Renal cortex interstitium (tissue), 15 donors: ENCODE data around the gene DCK. TPM values are rescaled to one million over a fixed set of nuclear protein-coding genes. Genes with fewer than 3 reads are reported as not detected.
A peak's percentile ranks its signal among the peaks of the same experiment; 100 is the strongest.

Source experiments
- DNase-seq, 11 donors: peaks; one replicate each; pipeline ENCODE4 v3.0.0-alpha.2; 2013; ENCODE audit warnings: low read depth in 9 of 11, low spot score in 4 of 11; ENCODE audit errors: extremely low read depth in 1 of 11
- long read RNA-seq, 16 experiments: transcript quantifications; one replicate each; lab custom pipeline, GENCODE V29; 2026
- polyA plus RNA-seq, 3 donors: library from polyadenylated mRNA; unstranded; fragments of 120-200 nt; gene quantifications; one replicate each; pipeline ENCODE4 v1.2.1, GENCODE V29; 2013; ENCODE audit not compliant: insufficient read length in 3 of 3

DCK gene
- 10 to 100 TPM; 29.1 to 41.3 (median 34.6) TPM for polyA plus RNA-seq
- long read RNA-seq, donor 1, transcript DCK-201 (7 exons, 2,716 nt): major isoform, 6 of 6 reads
- long read RNA-seq, donor 1, partial matches to known transcripts: 0 of 6 reads
- long read RNA-seq, donor 1, other reads (novel, unspliced or antisense): 0 of 6 reads
- long read RNA-seq, donor 2, transcript DCK-201 (7 exons, 2,716 nt): major isoform, 9 of 10 reads
- long read RNA-seq, donor 2, partial matches to known transcripts: 0 of 10 reads
- long read RNA-seq, donor 2, other reads (novel, unspliced or antisense): 0 of 10 reads
- long read RNA-seq, donor 3, transcript DCK-201 (7 exons, 2,716 nt): major isoform, 22 of 63 reads
- long read RNA-seq, donor 3, partial matches to known transcripts: 40 of 63 reads
- long read RNA-seq, donor 3, other reads (novel, unspliced or antisense): 0 of 63 reads
- long read RNA-seq, donor 4, transcript DCK-201 (7 exons, 2,716 nt): major isoform, 10 of 11 reads
- long read RNA-seq, donor 4, partial matches to known transcripts: 0 of 11 reads
- long read RNA-seq, donor 4, other reads (novel, unspliced or antisense): 0 of 11 reads
- long read RNA-seq, donor 5: 0 reads
- long read RNA-seq, donor 6, transcript DCK-201 (7 exons, 2,716 nt): major isoform, 16 of 17 reads
- long read RNA-seq, donor 6, partial matches to known transcripts: 0 of 17 reads
- long read RNA-seq, donor 6, other reads (novel, unspliced or antisense): 0 of 17 reads
- long read RNA-seq, donor 7, transcript DCK-201 (7 exons, 2,716 nt): major isoform, 15 of 46 reads
- long read RNA-seq, donor 7, partial matches to known transcripts: 30 of 46 reads
- long read RNA-seq, donor 7, other reads (novel, unspliced or antisense): 0 of 46 reads
- long read RNA-seq, donor 8: 0 reads
- long read RNA-seq, donor 9, transcript DCK-201 (7 exons, 2,716 nt): major isoform, 12 of 13 reads
- long read RNA-seq, donor 9, partial matches to known transcripts: 0 of 13 reads
- long read RNA-seq, donor 9, other reads (novel, unspliced or antisense): 0 of 13 reads
- long read RNA-seq, donor 10, transcript DCK-201 (7 exons, 2,716 nt): major isoform, 7 of 8 reads
- long read RNA-seq, donor 10, partial matches to known transcripts: 0 of 8 reads
- long read RNA-seq, donor 10, other reads (novel, unspliced or antisense): 0 of 8 reads
- long read RNA-seq, donor 11, transcript DCK-201 (7 exons, 2,716 nt): major isoform, 11 of 11 reads
- long read RNA-seq, donor 11, partial matches to known transcripts: 0 of 11 reads
- long read RNA-seq, donor 11, other reads (novel, unspliced or antisense): 0 of 11 reads
- long read RNA-seq, donor 12, partial matches to known transcripts: 0 of 4 reads
- long read RNA-seq, donor 12, other reads (novel, unspliced or antisense): 0 of 4 reads
- long read RNA-seq, donor 13: 0 reads
- long read RNA-seq, donor 14, transcript DCK-201 (7 exons, 2,716 nt): major isoform, 12 of 34 reads
- long read RNA-seq, donor 14, partial matches to known transcripts: 21 of 34 reads
- long read RNA-seq, donor 14, other reads (novel, unspliced or antisense): 0 of 34 reads
- long read RNA-seq, donor 15, partial matches to known transcripts: 0 of 4 reads
- long read RNA-seq, donor 15, other reads (novel, unspliced or antisense): 0 of 4 reads
- long read RNA-seq, donor 16, transcript DCK-201 (7 exons, 2,716 nt): major isoform, 25 of 27 reads
- long read RNA-seq, donor 16, partial matches to known transcripts: 0 of 27 reads
- long read RNA-seq, donor 16, other reads (novel, unspliced or antisense): 0 of 27 reads

GRCh38 chr4:70993181-70994068, at the start of gene DCK:
DCK (plus strand) TSS chr4:70993649; CDS start chr4:70993836, 187 bp downstream.
- peak in 10 of 11 donors; percentile 75 to 89 (median 86) for DNase-seq

DNA sequence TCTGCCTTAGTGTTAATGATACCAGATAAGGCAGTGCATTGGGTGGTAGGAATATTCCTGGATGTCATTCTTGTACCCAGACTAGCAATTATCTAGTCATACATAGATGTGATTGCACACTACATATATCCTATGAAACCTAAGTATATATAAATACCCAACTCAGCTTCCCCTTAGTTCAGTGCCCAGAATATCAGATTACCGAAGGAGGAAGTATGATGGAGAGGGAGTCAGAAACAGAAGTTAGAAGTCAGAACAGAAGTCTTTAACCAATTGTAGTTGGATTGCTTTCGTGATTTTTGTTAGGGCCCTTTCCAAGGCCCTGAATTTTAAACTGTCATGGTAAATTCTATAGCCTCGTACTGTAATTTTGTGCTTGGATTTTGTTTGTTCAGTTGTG, 48.4 kb upstream of the DCK start:
- DNase-seq: no peak

- no peak for DNase-seq
These were observed 47.9 kb upstream of the DCK start for GRCh38 chr4:70945452-70946055.

GRCh38 chr4:70946939-70947338, 46.5 kb upstream of the DCK start:
- no peak for DNase-seq

DNA sequence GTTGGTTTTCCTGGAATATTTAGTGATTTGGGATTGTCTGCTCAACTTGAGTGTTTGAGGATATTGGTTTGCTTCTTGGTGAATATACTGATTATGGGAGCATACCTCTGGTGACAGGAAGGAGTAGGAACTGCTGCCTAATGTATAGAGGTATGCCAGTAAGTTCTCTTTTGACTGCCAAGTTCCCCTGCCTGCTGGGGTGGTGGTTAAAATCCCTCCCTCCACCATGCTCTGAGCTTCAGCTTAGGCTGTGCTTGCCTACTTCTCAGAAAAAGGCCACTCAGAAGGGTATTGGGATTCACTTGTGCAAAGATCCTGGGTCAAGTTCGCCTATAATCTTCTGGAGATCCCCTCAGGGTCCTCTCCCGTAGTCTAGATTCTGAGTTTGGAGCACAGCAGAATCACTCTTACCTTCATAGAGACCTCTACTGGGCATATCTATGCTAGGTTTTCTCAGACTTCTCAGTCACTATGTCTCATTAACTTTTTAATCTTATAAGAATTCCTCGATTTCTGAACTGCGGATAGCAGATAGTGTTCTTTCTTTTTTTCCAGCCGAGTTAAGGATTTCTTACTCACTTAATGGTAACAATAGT, 44.7 kb upstream of the DCK start:
- DNase-seq: no peak

DNA sequence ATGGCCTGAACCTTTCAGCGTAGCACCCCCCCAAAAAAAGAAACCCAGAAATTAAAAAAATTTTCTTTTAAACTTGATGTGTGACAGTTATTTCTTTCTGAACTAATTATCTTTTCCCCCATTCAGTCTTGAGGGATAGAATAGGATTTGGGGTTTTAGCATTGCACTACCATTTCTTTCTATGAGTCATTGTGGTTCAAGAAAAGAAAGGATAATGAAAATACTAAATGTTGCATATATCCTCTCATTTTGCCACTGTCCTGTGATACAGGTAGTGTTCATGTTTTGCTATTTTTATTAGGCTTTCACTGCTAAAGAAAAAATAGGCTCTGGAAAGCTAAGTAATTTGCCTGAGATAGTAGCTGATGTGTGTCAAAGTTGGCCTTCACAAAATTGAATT, 39.4 kb upstream of the DCK start:
- DNase-seq: no peak

DNA sequence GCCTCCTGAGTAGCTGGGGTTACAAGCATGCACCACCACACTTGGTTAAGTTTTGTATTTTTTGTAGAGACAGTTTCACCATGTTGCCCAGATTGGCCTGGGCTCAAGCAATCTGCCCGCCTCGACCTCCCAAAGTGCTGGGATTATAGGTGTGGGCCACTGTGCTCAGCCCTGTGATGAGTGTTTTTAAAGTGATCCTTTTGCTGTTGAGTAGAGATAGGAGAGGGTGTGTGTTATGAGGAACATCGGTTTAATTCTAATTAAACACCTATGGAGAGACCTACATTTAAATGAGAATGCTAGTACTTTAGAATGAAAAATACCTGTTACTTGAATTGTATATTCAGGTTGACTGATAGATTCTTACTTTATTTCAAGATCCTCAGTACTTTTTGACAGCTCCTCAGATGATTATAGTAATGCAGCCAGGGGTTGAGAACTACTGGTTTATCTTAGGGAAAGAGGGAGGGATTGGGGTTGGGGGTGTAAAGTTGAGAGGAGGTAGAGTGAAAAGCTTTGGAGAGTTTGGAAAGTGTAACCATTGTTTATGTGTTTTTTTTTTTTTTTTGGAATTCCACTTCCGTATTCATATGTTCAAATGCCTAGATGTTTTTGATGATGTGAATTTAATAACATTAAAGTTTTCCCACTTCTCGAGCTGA, 36.8 kb upstream of the DCK start:
- no peak for DNase-seq

DNA sequence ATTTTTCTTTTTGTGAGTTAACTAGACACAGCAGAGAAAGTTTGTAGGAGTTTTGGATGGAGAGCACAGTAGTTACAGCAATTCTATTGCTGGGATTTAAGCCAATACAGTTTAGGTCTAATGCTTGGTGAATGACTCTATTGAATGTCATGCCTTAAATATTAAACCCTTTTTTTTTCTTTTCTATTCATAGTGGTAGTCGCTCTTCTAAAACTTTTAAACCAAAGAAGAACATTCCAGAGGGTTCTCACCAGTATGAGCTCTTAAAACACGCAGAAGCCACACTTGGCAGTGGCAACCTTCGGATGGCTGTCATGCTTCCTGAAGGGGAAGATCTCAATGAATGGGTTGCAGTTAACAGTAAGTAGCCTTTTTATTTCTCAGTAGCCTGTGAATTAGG, 34.8 kb upstream of the DCK start:
- DNase-seq: no peak

GRCh38 chr4:70969076-70969475, 24.4 kb upstream of the DCK start:
- DNase-seq: no peak

DNA sequence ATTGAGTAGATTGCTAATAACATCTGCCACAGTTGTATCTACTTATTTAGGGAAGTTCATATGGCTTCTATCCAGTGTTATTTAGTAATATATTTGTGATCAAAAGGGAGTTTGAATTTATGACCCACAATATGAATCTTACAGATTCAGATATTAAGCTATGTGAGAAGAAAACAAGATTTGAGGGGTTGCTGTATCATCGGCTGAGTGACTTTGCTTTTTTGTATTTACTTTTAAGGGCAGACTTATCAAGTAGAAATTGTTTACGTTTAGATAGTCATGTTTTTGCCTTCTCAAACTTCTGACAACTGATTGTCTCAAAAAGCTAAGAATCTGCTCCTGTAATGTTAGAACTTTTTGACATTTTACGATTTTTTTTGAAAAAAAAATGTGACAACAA, 17.2 kb upstream of the DCK start:
- DNase-seq: no peak

DNA sequence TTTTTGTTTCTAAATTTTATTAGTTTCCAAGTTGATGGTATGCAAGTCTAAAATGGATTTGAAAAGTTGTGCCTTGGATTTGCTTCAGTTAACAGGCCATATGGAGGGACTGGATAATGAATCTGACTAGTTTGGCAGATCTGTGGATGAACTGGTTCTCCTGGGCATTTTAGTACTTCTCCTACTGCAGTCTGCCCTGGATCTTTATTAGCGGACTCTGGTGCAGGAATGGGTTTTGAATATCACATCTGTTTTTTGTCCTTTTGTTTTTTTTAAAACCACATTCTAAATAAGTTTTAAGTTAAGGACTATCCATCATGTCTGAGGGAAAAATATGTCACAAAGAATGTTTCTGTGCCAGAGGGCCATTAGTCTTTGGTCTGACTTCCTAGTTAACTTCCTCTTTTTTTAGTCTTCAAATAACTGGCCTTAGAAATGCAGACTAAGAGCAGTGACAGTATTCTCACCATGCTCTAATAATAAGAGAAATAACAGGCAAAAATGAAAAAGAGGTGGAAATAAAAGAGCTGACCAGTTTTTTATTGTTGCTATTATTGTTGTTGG, 13.9 kb upstream of the DCK start:
- DNase-seq: no peak

- DNase-seq: no peak
These were observed 13.3 kb upstream of the DCK start for GRCh38 chr4:70980196-70980595.

GRCh38 chr4:70984106-70984505, 9.3 kb upstream of the DCK start:
- DNase-seq: no peak

DNA sequence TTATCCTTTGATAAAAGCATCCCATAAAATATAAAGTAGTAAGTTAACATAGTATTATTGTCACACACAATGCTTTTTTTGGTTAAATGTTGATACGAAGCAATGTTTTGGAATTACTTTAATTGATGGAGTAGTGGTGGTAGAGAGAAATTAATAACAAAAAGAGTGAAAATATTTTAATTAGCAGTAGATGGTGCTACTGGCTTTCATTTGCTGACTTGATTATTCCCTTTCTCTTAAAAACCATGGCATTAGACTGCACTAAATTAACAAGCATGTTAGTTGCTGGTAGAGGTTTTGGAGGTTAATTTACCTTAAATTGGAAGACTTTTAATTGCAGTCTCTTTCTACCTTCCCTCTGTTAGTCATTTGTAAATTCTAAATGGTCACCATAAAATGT, 8.9 kb upstream of the DCK start:
- DNase-seq: no peak

GRCh38 chr4:70991596-70991995, 1.9 kb upstream of the DCK start:
- DNase-seq: no peak

- no peak for DNase-seq
These were observed 1.0 kb upstream of the DCK start for GRCh38 chr4:70992391-70992881.
